Ishikawa (cell line): Measurements from ENCODE around the gene SERGEF.

Experiments
- CEBPB ChIP-seq: IDR thresholded peaks from 2 replicates; pipeline ENCODE4 v1.6.1; 2012
- CREB1 ChIP-seq: IDR thresholded peaks from 2 replicates; pipeline ENCODE4 v1.6.1; 2012; ENCODE audit warnings: low read depth
- EGR1 ChIP-seq: IDR thresholded peaks from 2 replicates; pipeline ENCODE4 v1.6.1; 2012
- EP300 ChIP-seq: IDR thresholded peaks from 2 replicates; pipeline ENCODE4 v1.6.1; 2012; ENCODE audit warnings: borderline replicate concordance
- FOXM1 ChIP-seq: IDR thresholded peaks from 2 replicates; pipeline ENCODE4 v1.6.1; 2012; ENCODE audit warnings: low read depth, borderline replicate concordance
- MAX ChIP-seq: IDR thresholded peaks from 2 replicates; pipeline ENCODE4 v1.6.1; 2012
- NFIC ChIP-seq: IDR thresholded peaks from 2 replicates; pipeline ENCODE4 v1.6.1; 2012
- RAD21 ChIP-seq: IDR thresholded peaks from 2 replicates; pipeline ENCODE4 v1.6.1; 2012; ENCODE audit warnings: low read depth
- REST ChIP-seq: IDR thresholded peaks from 2 replicates; pipeline ENCODE4 v1.6.1; 2012; ENCODE audit warnings: low read depth, mild to moderate bottlenecking
- TAF1 ChIP-seq: IDR thresholded peaks from 2 replicates; pipeline ENCODE4 v1.6.1; 2012; ENCODE audit warnings: low read depth, mild to moderate bottlenecking
- TCF12 ChIP-seq: IDR thresholded peaks from 2 replicates; pipeline ENCODE4 v1.6.1; 2012; ENCODE audit warnings: low read depth
- TEAD4 ChIP-seq: IDR thresholded peaks from 2 replicates; pipeline ENCODE4 v1.6.1; 2012
- USF1 ChIP-seq: IDR thresholded peaks from 2 replicates; pipeline ENCODE4 v1.6.1; 2012
- YY1 ChIP-seq: IDR thresholded peaks from 2 replicates; pipeline ENCODE4 v1.6.1; 2012; ENCODE audit warnings: low read depth
- ZBTB7A ChIP-seq: IDR thresholded peaks from 2 replicates; pipeline ENCODE4 v1.6.1; 2012; ENCODE audit warnings: low read depth

The SERGEF gene

GRCh38 chr11:17905477-17905876 lies 107.4 kb downstream of the SERGEF start:
- TF ChIP-seq NFIC: no peak
- TF ChIP-seq CREB1: no peak
- no peak for TF ChIP-seq ZBTB7A
- no peak for TF ChIP-seq CEBPB

- TF ChIP-seq YY1 (no peak), FOXM1 (no peak), CREB1 (no peak), TEAD4 (no peak), EP300 (no peak), MAX (no peak), RAD21 (no peak), USF1 (no peak)
These were observed 111.4 kb downstream of the SERGEF start for GRCh38 chr11:17901481-17901880.

GRCh38 chr11:17898782-17899181 lies 114.1 kb downstream of the SERGEF start:
- TF ChIP-seq YY1 (no peak), EGR1 (no peak), EP300 (no peak), MAX (no peak), RAD21 (no peak), CREB1 (no peak), FOXM1 (no peak), USF1 (no peak)

GRCh38 chr11:17898071-17898470 lies 114.8 kb downstream of the SERGEF start:
- TF ChIP-seq TCF12 (no peak), YY1 (no peak), CEBPB (no peak), ZBTB7A (no peak), MAX (no peak), EP300 (no peak), CREB1 (no peak), EGR1 (no peak), NFIC (no peak), USF1 (no peak), FOXM1 (no peak), RAD21 (no peak), TAF1 (no peak), TEAD4 (no peak), REST (no peak)

GRCh38 chr11:17897495-17897894 lies 115.4 kb downstream of the SERGEF start:
- TF ChIP-seq TAF1: no peak
- no peak for TF ChIP-seq USF1
- no peak for TF ChIP-seq FOXM1
- TF ChIP-seq ZBTB7A: no peak
- TF ChIP-seq CREB1: no peak
- no peak for TF ChIP-seq EGR1
- TF ChIP-seq TCF12: no peak
- no peak for TF ChIP-seq TEAD4
- no peak for TF ChIP-seq CEBPB
- no peak for TF ChIP-seq RAD21
- TF ChIP-seq NFIC: no peak
- TF ChIP-seq YY1: no peak
- no peak for TF ChIP-seq REST
- TF ChIP-seq EP300: no peak
- TF ChIP-seq MAX: no peak
